H1 (cell line): ENCODE data around the gene GMCL1. TPM values are rescaled to one million over a fixed set of nuclear protein-coding genes. Genes with fewer than 3 reads are reported as not detected.

Experiments
- ASH2L ChIP-seq: fragments of 200-600, 300-600 bp; sonication (generic); IDR thresholded peaks from one replicate; pipeline ENCODE4 v1.7.1; 2017; ENCODE audit warnings: low read length
- CEBPB ChIP-seq: IDR thresholded peaks from 2 replicates; pipeline ENCODE4 v1.6.1; 2012; ENCODE audit warnings: low read depth, low read length
- EP300 ChIP-seq, 2 experiments: IDR thresholded peaks; 1 replicate in 1 of 2; 2 replicates in 1 of 2; pipeline ENCODE4 v1.6.1; 2011 to 2012; ENCODE audit warnings: low read depth in 2 of 2, low read length in 2 of 2, mild to moderate bottlenecking in 2 of 2, borderline replicate concordance in 1 of 2, inconsistent platforms in 1 of 2, moderate library complexity in 1 of 2
- KDM1A ChIP-seq: fragments of 200-600, 300-600 bp; sonication (generic); IDR thresholded peaks from 2 replicates; pipeline ENCODE4 v1.7.1; 2016; ENCODE audit warnings: mild to moderate bottlenecking, low read length, borderline replicate concordance
- MAFK ChIP-seq: IDR thresholded peaks from 2 replicates; pipeline ENCODE4 v1.6.1; 2012; ENCODE audit warnings: low read depth, mild to moderate bottlenecking, improper control_type of control experiment, low read length
- RXRA ChIP-seq: IDR thresholded peaks from 2 replicates; pipeline ENCODE4 v1.6.1; 2011; ENCODE audit warnings: low read depth, mild to moderate bottlenecking, low read length, moderate library complexity; ENCODE audit not compliant: insufficient read depth
- SIX5 ChIP-seq: IDR thresholded peaks from 2 replicates; pipeline ENCODE4 v1.6.1; 2011; ENCODE audit warnings: mild to moderate bottlenecking, low read depth, low read length
- TEAD4 ChIP-seq: IDR thresholded peaks from 2 replicates; pipeline ENCODE4 v1.6.1; 2012; ENCODE audit warnings: low read depth, low read length, inconsistent platforms, mixed read lengths
- polyA plus RNA-seq, 7 experiments: library from polyadenylated mRNA; depleted of rRNA in 3 of 7; stranded (reverse) in 5 of 7; unstranded in 2 of 7; fragments of >200 nt in 5 of 7; fragments of 200-250 nt in 2 of 7; gene quantifications; 1 replicate in 5 of 7; 2 replicates in 1 of 7; 4 replicates in 1 of 7; pipeline versions ENCODE4 v1.2.1 to v1.2.3, GENCODE V29; 2011 to 2013; ENCODE audit warnings: missing spikeins in 2 of 7, mixed read lengths in 2 of 7
- total RNA-seq: library from RNA; stranded (reverse); fragmentation: NEBNext Ultra II Directional; extraction: Animal tissue kit (Norgen Biotek cat#: 25700); gene quantifications from 2 replicates; pipeline ENCODE4 v1.2.1, GENCODE V29; 2021
- TF ChIP-seq, protein P1 (sequence below): fragments of 300-600 bp; sonication (generic); IDR thresholded peaks from 2 replicates; pipeline ENCODE4 v1.7.1; 2012; ENCODE audit warnings: low read length, moderate library complexity, mild to moderate bottlenecking, inconsistent platforms; ENCODE audit not compliant: insufficient replicate concordance

Gene GMCL1
- total and polyA plus RNA-seq, 2 of the 8 experiments (the other 6 are each of a cell fraction or from before 2014, with no cell fraction given), result 6.5 to 21.9 TPM

DNA sequence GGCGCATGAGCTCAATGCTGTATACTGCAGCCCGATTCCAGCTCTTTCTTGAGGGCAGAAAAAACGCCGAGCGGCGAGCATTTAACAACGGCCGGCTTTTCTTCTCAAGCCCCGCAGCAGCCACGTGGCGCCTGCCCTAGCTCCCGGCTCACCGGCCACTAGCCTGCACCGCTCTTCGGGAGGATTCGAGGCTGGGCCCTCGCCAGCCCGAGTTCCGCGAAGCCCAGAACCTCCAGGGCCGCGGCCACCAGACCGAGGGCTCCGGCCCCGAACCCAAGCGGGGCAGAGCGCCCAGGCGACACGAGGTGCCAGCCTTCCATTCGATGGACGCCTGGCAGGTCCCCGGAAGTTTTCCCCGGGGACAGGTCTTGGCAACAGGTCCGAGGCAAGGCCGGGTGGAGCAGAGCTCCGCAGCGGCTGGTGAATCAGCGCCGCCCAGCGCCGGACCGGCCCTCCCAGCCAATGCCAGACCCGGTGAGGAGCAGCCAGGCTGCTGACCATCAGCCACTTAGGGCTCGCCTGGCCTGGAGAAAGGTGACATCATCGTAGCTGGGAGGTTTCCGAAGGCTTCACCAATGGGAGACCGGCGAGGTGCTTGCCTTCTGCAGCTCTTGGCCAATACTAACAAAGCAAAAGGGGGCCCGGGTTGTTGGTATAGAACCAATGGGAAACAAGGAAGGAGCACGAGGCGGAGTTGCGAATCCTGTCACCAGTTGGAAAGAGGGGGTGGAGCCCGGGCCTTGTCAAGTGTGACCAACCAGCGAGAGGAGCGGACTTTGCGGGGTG, 84.9 kb downstream of the GMCL1 start (continued):
- TF ChIP-seq, protein P1, sequence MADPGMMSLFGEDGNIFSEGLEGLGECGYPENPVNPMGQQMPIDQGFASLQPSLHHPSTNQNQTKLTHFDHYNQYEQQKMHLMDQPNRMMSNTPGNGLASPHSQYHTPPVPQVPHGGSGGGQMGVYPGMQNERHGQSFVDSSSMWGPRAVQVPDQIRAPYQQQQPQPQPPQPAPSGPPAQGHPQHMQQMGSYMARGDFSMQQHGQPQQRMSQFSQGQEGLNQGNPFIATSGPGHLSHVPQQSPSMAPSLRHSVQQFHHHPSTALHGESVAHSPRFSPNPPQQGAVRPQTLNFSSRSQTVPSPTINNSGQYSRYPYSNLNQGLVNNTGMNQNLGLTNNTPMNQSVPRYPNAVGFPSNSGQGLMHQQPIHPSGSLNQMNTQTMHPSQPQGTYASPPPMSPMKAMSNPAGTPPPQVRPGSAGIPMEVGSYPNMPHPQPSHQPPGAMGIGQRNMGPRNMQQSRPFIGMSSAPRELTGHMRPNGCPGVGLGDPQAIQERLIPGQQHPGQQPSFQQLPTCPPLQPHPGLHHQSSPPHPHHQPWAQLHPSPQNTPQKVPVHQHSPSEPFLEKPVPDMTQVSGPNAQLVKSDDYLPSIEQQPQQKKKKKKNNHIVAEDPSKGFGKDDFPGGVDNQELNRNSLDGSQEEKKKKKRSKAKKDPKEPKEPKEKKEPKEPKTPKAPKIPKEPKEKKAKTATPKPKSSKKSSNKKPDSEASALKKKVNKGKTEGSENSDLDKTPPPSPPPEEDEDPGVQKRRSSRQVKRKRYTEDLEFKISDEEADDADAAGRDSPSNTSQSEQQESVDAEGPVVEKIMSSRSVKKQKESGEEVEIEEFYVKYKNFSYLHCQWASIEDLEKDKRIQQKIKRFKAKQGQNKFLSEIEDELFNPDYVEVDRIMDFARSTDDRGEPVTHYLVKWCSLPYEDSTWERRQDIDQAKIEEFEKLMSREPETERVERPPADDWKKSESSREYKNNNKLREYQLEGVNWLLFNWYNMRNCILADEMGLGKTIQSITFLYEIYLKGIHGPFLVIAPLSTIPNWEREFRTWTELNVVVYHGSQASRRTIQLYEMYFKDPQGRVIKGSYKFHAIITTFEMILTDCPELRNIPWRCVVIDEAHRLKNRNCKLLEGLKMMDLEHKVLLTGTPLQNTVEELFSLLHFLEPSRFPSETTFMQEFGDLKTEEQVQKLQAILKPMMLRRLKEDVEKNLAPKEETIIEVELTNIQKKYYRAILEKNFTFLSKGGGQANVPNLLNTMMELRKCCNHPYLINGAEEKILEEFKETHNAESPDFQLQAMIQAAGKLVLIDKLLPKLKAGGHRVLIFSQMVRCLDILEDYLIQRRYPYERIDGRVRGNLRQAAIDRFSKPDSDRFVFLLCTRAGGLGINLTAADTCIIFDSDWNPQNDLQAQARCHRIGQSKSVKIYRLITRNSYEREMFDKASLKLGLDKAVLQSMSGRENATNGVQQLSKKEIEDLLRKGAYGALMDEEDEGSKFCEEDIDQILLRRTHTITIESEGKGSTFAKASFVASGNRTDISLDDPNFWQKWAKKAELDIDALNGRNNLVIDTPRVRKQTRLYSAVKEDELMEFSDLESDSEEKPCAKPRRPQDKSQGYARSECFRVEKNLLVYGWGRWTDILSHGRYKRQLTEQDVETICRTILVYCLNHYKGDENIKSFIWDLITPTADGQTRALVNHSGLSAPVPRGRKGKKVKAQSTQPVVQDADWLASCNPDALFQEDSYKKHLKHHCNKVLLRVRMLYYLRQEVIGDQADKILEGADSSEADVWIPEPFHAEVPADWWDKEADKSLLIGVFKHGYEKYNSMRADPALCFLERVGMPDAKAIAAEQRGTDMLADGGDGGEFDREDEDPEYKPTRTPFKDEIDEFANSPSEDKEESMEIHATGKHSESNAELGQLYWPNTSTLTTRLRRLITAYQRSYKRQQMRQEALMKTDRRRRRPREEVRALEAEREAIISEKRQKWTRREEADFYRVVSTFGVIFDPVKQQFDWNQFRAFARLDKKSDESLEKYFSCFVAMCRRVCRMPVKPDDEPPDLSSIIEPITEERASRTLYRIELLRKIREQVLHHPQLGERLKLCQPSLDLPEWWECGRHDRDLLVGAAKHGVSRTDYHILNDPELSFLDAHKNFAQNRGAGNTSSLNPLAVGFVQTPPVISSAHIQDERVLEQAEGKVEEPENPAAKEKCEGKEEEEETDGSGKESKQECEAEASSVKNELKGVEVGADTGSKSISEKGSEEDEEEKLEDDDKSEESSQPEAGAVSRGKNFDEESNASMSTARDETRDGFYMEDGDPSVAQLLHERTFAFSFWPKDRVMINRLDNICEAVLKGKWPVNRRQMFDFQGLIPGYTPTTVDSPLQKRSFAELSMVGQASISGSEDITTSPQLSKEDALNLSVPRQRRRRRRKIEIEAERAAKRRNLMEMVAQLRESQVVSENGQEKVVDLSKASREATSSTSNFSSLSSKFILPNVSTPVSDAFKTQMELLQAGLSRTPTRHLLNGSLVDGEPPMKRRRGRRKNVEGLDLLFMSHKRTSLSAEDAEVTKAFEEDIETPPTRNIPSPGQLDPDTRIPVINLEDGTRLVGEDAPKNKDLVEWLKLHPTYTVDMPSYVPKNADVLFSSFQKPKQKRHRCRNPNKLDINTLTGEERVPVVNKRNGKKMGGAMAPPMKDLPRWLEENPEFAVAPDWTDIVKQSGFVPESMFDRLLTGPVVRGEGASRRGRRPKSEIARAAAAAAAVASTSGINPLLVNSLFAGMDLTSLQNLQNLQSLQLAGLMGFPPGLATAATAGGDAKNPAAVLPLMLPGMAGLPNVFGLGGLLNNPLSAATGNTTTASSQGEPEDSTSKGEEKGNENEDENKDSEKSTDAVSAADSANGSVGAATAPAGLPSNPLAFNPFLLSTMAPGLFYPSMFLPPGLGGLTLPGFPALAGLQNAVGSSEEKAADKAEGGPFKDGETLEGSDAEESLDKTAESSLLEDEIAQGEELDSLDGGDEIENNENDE, result no peak
- TF ChIP-seq RXRA (no peak), SIX5 (no peak), CEBPB (peak; percentile 44; the same call in 1 of the 2 replicates), MAFK (0 out of 2 replicates have a peak, but pooled peaks have one; percentile 4), TEAD4 (no peak), EP300 (IDR thresholded peaks at IDR 0.05; ENCODE audit: borderline replicate concordance in 1 of 2, low read depth in 2 of 2, low read length in 2 of 2) (no peak), KDM1A (no peak), ASH2L (peak; percentile 61)
